Fibroblast of the aortic adventitia (primary cell): Measurements from ENCODE around the gene BEND7. TPM values are rescaled to one million over a fixed set of nuclear protein-coding genes. Genes with fewer than 3 reads are reported as not detected.

Experiments used
- DNase-seq: peaks from one replicate; pipeline ENCODE4 v3.0.0-alpha.2; 2010; ENCODE audit warnings: low read depth
- H3K4me3 ChIP-seq: 2 replicates; pipeline ENCODE4 v1.5.1; 2011; ENCODE audit warnings: low read depth, mild to moderate bottlenecking, control low read depth, low read length, moderate library complexity
- total RNA-seq: library from RNA; depleted of rRNA; stranded (reverse); fragments of >200 nt; gene quantifications from 2 replicates; pipeline ENCODE4 v1.2.3, GENCODE V29; 2012; ENCODE audit warnings: low replicate concordance
- TF ChIP-seq, protein P1 (sequence below): IDR thresholded peaks from 2 replicates; pipeline ENCODE4 v1.5.1; 2011; ENCODE audit warnings: mild to moderate bottlenecking, low read length, control low read depth, inconsistent platforms; ENCODE audit not compliant: insufficient read depth

BEND7 gene
- total RNA-seq, 1 donor, result 2.6 TPM

DNA sequence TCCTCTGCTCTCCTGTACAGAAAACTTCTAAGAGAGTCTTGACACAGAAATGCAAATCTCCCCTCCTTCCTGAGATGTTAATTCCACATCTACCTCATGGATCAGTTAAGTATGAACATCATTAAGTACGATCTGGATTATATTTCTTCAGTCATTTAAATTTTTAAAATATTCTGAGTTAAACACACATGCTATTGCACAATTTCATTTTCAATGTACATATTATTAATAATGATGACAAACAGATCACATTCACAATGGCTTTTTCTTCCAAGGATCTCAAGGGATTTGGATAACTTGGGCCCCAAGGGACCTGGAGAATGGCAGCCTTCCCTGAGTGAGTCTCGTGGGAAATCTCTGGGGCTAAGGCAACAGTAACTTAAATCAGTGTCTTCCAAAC is 16.2 kb downstream of the BEND7 start:
- H3K4me3 ChIP-seq, result no peak overlapping the region
- TF ChIP-seq, protein P1, sequence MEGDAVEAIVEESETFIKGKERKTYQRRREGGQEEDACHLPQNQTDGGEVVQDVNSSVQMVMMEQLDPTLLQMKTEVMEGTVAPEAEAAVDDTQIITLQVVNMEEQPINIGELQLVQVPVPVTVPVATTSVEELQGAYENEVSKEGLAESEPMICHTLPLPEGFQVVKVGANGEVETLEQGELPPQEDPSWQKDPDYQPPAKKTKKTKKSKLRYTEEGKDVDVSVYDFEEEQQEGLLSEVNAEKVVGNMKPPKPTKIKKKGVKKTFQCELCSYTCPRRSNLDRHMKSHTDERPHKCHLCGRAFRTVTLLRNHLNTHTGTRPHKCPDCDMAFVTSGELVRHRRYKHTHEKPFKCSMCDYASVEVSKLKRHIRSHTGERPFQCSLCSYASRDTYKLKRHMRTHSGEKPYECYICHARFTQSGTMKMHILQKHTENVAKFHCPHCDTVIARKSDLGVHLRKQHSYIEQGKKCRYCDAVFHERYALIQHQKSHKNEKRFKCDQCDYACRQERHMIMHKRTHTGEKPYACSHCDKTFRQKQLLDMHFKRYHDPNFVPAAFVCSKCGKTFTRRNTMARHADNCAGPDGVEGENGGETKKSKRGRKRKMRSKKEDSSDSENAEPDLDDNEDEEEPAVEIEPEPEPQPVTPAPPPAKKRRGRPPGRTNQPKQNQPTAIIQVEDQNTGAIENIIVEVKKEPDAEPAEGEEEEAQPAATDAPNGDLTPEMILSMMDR, result no peak
- DNase-seq, result no peak

DNA sequence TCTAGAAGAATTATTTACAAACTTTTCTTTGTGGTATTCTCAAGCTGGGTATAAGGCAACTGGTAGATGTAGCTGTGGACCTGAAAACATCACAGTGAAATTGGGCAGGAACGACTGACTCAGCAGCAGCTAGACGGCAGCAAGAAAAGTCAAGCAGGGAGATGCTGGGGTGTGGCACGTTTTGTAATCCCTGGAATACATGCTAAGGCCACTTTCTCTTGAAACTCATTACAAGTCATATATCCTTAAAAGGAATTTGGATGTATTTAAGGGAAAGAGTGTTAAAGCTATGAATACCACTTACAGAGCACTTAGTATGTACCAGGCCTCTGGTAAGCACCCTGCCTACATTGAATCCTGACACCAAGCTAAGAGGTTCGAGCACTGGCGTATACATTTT is 17.4 kb downstream of the BEND7 start:
- no peak for DNase-seq
- TF ChIP-seq, protein P1, result no peak
- no peak overlapping the region for H3K4me3 ChIP-seq

DNA sequence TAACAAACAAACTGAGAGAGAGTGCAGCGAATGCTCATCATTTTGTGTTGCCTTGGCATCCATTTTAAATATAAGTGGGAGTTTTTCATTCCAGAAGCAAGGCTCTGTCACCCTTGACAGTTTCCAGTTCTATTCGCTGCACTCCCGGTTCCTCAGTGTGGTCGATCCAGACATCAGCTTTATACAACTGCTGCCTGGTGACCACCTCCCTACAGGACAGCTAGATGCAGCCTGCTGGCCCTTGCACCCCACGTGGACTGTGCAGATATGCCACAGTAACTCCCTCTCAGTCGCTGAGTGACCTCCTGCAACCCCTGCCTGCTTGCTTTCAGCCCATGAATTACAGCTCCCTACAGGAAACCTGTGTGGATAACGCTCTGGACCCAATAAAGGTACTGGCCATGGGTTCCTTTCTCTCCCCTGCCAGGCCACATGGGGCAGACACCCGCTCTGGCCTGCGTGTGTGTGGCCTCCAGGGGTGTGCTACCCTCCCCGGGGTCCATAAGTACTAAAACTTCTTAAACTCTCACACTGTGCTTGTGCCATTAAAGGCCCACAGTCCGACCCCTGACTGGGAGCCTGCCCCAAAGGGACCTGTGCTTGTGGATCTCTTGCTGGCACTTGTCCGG is 23.6 kb downstream of the BEND7 start:
- DNase-seq, result no peak
- no peak overlapping the region for H3K4me3 ChIP-seq
- TF ChIP-seq, protein P1, result no peak

DNA sequence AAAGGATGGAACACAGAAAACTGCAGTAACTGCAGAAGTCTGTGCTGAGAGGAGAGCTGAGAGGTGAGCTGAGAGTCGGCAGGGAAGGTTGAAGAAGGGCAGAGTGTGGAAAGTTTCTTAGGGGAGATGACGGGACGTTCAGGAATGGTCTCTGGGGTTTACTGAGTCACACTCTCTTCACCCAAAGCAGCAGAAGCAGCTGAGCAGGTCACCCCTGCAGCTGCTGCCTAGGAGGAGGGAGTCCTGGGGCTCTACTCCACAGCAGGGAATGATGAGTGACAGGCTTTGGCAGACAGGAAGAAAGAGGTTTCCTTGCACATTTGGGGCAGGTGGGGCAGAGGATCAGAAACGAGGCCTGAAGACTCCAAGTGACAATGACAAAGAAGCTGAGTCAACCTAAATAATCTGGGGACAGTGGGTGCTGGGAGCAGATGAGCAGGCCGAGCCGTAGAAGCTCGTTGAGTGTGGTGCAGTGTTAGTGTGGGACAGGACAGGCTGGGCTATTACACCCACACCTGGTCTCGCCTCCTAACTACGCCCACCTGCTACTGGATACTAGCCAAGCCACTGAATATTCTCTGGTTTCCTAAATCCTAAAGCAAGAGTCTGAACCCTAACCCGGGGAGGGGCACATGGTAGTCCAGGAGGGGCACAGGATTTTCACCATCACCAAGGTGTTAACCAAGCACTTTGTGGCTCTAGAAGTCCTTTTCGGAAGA is 24.9 kb downstream of the BEND7 start:
- H3K4me3 ChIP-seq, result no peak overlapping the region
- no peak for DNase-seq
- TF ChIP-seq, protein P1, result no peak

DNA sequence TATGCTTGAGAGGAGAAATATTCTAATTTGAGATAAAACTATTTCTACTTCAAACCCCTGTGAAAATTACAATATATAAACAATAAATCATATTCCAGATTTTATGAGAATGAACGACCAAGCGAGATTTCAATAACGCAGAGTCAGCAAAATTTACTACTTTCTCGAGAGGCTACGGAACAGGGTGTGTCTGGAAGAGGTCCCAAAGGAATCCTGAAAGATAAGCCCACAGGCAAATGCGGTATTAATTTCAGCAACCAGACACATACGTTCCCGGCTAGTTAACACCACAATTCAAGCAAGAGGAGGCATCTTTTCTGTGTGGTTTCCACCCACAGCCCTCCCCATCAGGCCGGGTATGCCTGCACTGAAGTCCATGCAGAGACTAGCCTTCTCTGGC is 26.4 kb downstream of the BEND7 start:
- H3K4me3 ChIP-seq, result no peak overlapping the region

DNA sequence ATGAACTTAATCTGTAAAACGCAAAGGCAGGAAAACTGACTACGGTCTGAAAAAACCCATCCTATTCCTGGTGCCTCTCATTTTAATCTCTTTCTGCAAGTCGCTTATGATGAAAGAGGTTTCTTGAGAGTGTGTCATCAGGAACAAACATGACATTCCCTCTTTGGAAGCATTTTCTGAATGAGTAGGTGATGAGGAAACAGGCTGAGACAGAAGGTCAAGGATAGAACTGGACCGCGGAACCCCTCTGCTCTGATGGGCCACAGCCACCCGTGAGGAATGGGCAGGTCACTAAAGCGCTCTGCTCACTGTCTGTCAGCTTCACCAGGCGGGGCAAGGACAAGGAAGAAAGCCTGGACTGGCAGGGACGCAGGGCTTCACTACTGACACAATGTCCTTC is 28.6 kb downstream of the BEND7 start:
- TF ChIP-seq, protein P1, result no peak
- DNase-seq, result no peak
- H3K4me3 ChIP-seq, result no peak overlapping the region

More for the DNA sequence above, 26.4 kb downstream of the BEND7 start:
- TF ChIP-seq, protein P1, result no peak
- no peak for DNase-seq
